MM.1S (cell line): ENCODE data around the gene FOXP1.

Source experiments
- EZH2 ChIP-seq: fragments of 300-600 bp; sonication (generic); optimal IDR thresholded peaks from 2 replicates; pipeline ENCODE3; 2017; ENCODE audit warnings: low read depth, mild to moderate bottlenecking, antibody characterized with exemption, low read length, mixed read lengths
- EZH2phosphoT487 ChIP-seq: fragments of 300-600 bp; sonication (generic); IDR thresholded peaks from 2 replicates; pipeline ENCODE4 v1.6.1; 2018; ENCODE audit warnings: antibody characterized with exemption, low read length
- TF ChIP-seq, protein P1 (sequence below): fragments of 300-600 bp; sonication (generic); IDR thresholded peaks from 2 replicates; pipeline ENCODE4 v1.5.1; 2016; ENCODE audit warnings: antibody characterized with exemption, low read length, mixed read lengths

GRCh38 chr3:71545330-71545729 lies 38.2 kb downstream of the FOXP1 start:
- TF ChIP-seq, protein P1, sequence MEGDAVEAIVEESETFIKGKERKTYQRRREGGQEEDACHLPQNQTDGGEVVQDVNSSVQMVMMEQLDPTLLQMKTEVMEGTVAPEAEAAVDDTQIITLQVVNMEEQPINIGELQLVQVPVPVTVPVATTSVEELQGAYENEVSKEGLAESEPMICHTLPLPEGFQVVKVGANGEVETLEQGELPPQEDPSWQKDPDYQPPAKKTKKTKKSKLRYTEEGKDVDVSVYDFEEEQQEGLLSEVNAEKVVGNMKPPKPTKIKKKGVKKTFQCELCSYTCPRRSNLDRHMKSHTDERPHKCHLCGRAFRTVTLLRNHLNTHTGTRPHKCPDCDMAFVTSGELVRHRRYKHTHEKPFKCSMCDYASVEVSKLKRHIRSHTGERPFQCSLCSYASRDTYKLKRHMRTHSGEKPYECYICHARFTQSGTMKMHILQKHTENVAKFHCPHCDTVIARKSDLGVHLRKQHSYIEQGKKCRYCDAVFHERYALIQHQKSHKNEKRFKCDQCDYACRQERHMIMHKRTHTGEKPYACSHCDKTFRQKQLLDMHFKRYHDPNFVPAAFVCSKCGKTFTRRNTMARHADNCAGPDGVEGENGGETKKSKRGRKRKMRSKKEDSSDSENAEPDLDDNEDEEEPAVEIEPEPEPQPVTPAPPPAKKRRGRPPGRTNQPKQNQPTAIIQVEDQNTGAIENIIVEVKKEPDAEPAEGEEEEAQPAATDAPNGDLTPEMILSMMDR = no peak
- no peak for TF ChIP-seq EZH2
- no peak for TF ChIP-seq EZH2phosphoT487
